ENCODE measurements around the gene KRT3.

KRT3 gene

DNA sequence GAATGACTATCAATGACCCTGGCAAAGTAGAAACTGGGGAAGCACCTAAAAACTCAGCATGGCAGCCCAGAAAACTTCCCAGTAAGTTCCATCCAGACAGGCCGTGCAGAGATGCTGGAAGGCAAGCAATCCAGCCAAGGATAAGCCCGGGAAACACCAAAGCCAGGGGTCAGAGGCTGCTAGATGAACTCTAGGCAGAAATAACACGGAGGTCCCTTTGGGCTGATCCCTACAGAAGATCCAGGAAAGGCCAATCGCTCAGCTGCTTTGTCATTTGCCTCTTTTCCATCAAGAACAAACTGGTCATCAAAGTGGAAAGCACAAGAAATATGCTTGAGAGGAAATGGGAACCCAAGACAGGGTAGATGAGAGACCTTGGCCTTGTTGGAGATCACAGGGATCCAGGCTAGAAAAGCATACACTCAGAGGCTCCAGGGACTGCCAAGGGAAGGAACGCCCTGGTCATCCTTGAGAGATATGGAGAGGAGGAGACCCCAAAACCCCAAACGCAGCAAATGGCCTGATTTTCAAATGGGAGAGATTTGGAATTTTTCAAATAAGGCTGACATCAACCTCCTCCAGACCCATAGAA is 31.7 kb upstream of the KRT3 start:
- H3K4me3 ChIP-seq (ENCODE audit: control insufficient read depth, low read depth, low read length), result no peak overlapping the region
- TF ChIP-seq, protein P1, sequence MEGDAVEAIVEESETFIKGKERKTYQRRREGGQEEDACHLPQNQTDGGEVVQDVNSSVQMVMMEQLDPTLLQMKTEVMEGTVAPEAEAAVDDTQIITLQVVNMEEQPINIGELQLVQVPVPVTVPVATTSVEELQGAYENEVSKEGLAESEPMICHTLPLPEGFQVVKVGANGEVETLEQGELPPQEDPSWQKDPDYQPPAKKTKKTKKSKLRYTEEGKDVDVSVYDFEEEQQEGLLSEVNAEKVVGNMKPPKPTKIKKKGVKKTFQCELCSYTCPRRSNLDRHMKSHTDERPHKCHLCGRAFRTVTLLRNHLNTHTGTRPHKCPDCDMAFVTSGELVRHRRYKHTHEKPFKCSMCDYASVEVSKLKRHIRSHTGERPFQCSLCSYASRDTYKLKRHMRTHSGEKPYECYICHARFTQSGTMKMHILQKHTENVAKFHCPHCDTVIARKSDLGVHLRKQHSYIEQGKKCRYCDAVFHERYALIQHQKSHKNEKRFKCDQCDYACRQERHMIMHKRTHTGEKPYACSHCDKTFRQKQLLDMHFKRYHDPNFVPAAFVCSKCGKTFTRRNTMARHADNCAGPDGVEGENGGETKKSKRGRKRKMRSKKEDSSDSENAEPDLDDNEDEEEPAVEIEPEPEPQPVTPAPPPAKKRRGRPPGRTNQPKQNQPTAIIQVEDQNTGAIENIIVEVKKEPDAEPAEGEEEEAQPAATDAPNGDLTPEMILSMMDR (conservative IDR thresholded peaks at IDR 0.05; ENCODE audit: control insufficient read depth, insufficient read depth, low read depth, low read length), result no peak
- DNase-seq (ENCODE audit: low read depth), result no peak

DNA sequence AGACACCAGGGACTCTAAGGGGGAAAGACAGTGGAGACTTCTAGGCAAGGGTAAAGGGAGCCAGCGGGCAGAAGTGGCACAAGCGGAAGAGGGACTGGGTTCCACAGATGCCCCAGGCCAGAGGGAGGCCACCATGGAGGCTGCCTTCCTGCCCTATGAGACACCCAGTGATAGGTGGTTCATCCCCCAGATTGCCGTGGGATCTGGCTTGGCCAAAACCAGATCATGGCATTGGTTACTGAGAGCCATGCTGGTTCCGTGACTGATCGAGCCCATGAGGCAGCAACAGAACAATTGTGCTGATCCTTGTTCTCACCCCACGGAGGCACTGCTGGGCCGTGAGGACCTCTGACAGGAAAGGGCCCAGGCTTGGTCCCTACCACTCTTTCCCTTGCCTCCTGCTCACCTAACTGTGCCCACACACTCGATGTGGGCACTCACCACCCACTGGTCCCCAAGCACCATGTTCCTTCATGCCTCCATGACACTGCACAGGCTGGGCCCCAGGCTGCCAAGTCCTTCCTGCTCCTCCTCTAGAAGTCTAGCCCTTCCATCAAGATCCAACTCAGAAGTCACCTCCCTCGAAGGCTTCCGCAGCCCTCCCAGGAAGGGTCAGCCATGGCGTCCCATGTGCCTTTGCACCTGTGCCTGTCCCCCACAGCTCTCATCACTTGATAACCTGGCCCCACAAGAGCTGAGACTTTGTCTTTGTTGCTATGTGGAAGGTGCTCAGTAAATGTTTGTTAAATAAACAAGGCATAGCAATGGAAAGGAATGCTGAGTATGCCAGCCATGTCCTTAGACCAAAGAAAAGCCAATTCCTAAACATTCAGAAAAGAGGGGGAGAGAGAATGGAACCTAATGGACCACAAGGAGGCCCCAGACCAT is 30.9 kb upstream of the KRT3 start:
- no peak overlapping the region for H3K4me3 ChIP-seq (ENCODE audit: control insufficient read depth, low read depth, low read length)
- TF ChIP-seq, protein P1 (conservative IDR thresholded peaks at IDR 0.05; ENCODE audit: control insufficient read depth, insufficient read depth, low read depth, low read length), result no peak
- DNase-seq (ENCODE audit: low read depth), result no peak

DNA sequence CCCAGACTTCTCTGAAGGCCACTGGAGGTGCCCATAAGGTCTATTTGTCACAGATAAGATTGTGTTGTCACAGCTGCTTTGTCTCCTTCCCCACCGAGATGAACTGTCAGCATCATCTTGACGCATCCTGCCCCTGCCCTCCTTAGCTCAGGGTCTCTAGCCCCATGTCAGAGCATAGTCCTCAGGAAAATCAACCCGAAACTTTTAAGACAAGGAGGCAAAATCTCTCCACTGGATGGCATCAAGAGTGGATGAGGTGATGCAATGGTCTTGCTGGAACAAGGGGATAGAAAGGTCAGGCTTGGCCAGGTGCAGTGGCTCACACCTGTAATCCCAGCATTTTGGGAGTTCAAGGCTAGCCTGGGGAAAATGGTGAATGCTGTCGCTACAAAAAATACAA is 30.0 kb upstream of the KRT3 start:
- TF ChIP-seq, protein P1 (conservative IDR thresholded peaks at IDR 0.05; ENCODE audit: control insufficient read depth, insufficient read depth, low read depth, low read length), result no peak
- no peak for DNase-seq (ENCODE audit: low read depth)

DNA sequence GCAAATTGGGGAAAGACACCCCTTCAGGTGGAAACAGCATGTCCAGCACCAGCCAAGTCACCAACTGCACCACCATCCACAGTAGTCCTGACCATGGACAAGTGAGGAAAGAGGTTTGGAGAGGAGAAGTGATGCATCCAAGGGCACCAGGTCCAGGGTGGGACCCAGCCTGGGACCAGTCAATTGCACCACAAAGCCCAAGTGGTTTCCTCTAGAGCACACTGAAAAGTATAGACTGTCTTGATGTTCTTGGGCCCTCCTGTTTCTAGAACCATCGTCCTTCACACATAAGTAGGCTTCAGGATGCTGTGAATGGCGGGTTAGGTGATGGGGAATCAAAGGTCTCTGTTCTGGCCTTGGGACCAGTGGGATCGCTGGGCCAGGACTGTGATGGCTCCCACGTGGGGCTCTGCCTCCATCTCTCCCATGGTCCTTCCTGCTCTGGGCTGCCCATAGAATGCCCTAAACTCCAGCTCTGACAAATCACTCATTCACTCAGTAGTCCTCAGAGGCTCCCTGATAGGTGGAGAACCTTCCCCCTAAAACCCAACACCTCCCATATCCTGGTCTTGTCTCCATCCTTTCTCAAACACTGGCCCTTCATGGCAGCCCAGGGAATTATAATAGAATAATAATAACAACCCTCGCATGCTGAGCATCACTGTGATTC is 29.0 kb upstream of the KRT3 start:
- DNase-seq (ENCODE audit: low read depth), result no peak
- TF ChIP-seq, protein P1 (conservative IDR thresholded peaks at IDR 0.05; ENCODE audit: control insufficient read depth, insufficient read depth, low read depth, low read length), result no peak
- H3K4me3 ChIP-seq (ENCODE audit: control insufficient read depth, low read depth, low read length), result no peak overlapping the region

More for the DNA sequence above, 30.0 kb upstream of the KRT3 start:
- no peak overlapping the region for H3K4me3 ChIP-seq (ENCODE audit: control insufficient read depth, low read depth, low read length)

DNA sequence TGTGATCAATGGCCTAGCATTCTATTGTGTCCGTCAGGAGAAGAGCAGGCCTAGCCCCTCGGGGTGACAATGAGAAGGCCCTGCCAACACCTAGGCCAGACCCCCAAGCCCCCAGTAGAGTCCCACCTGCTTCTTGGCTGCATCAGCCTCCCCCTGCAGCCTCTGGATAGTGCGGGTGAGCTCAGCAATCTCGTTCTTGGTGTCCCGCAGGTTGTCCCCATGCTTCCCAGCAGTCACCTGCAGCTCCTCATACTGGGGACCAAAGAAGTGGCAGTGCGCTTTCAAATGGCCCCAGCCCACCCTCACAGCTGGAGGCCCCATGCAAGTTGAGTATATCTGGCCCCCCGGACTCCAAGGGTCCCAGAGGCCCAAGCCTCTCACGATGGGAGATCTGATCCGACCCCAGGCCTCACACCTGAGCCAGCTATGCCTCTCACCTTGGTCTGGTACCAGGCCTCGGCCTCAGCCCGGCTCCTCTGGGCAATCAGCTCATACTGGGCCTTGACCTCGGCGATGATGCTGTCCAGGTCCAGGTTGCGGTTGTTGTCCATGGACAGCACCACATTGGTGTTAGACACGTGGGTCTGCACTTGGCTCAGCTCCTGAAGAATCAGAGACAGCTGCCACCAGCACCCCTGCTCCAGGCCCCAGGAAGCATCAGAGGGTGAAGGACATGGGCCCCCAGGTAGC is 28.0 kb upstream of the KRT3 start:
- TF ChIP-seq, protein P1 (conservative IDR thresholded peaks at IDR 0.05; ENCODE audit: control insufficient read depth, insufficient read depth, low read depth, low read length), result no peak
- DNase-seq (ENCODE audit: low read depth), result no peak
- no peak overlapping the region for H3K4me3 ChIP-seq (ENCODE audit: control insufficient read depth, low read depth, low read length)

DNA sequence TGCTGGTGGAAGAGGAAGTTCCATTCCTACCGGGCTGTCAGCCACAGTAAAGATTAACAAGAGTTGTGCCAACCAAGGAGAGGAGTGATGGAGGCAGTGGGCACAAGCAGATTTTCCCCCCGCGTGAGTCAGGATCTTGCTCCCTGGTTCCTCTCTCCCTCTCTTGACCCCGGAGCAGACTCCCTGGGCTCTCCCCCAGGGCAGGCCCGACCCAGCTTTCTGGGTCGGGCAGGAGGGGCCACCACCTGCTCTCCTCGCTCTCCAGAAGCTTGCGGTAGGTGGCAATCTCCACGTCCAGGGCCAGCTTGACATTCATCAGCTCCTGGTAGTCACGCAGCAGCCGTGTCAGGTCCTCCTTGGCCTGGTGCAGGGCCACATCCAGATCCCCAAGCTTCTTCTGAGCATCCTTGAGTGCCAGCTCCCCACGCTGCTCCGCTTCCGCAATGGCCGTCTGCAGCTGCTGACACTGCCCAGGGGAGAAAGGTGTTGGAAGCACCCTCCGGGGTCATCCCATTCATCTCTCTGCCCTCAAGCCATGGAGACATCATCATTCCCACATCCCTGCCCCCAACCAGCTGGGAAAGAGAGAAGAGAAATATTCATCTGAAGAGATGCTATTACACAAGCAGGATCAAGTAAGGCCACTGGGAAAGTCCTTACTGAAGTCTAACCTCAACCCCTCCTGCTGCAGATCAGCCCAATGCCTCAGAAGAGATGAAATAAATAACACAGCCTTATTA is 27.0 kb upstream of the KRT3 start:
- TF ChIP-seq, protein P1 (conservative IDR thresholded peaks at IDR 0.05; ENCODE audit: control insufficient read depth, insufficient read depth, low read depth, low read length), result no peak
- no peak for DNase-seq (ENCODE audit: low read depth)
- no peak overlapping the region for H3K4me3 ChIP-seq (ENCODE audit: control insufficient read depth, low read depth, low read length)
